ENCODE data around the gene EXOC7. TPM values are rescaled to one million over a fixed set of nuclear protein-coding genes. Genes with fewer than 3 reads are reported as not detected.

The EXOC7 gene
- total RNA-seq, 1 experiment from 2014 or later: 160 TPM

DNA sequence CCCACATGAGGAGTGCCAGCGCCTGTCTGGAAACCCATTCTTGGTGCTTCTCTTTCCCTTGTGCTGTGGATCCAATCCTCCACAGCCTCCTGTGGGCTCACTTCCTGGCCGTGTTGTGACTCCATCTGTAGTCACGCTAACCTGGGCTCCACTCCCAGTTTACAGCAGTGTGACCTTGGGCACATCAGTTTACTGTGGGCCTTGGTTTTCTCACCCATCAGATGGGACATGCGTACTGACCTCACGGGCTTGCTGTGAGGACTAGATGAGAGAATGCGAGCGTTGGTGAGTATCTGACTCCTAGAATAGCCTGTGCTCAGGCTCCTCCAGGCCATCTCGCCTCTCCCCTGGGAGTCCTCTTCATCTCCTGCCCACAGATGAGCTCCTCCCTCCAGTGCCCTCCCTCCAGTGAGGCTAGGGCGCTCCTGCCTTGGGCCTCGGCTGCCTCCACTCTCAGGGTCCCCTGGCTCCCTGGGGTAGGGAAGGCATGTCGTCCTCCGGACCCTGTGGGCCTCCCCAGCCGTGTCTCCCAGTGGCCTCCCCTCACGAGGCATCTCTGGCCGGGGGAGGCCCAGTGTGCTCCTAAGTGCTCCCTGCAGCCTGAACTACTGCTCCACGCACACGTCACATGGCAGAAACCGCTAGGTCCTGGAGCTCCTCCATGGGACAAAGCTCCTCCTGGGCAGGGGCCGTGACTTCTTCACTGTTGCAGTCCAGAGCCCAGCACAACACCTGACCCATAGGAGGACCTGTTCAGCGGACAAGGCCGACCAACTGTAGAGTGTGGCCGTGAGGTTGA lies 42.7 kb upstream of the EXOC7 start:
- no peak overlapping the region for H3K4me3 Mint-ChIP-seq
- H2BK12ac ChIP-seq (ENCODE audit: insufficient read length, low read depth, low read length): no peak overlapping the region

More for the DNA sequence above, 42.7 kb upstream of the EXOC7 start:
- no peak for TF ChIP-seq CTCF (conservative IDR thresholded peaks at IDR 0.05)
- Histone ChIP-seq H3K23me2 (ENCODE audit: insufficient read length, low read depth, low read length, poor library complexity, severe bottlenecking) (peaks cover 5% of the 10 kb centered on the region), H3K14ac (ENCODE audit: insufficient read depth, low read length) (no peak overlapping the region; the same call in 1 of the 2 replicates), H3K4ac (ENCODE audit: low read depth, low read length) (no peak overlapping the region), H4K20me1 (ENCODE audit: control insufficient read depth, insufficient read depth, insufficient read length) (no peaks in the 10 kb centered on the region), H3K4me1 (ENCODE audit: insufficient read depth, low read length) (peaks cover 24% of the 10 kb centered on the region), H3K79me2 (ENCODE audit: insufficient read depth, low read length) (no peaks in the 10 kb centered on the region), H3K18ac (ENCODE audit: insufficient read length, low read depth, low read length) (no peak overlapping the region), H2AFZ (ENCODE audit: low read length) (no peak overlapping the region), H4K8ac (replicated peaks; ENCODE audit: insufficient read length, low read depth, low read length) (no peak overlapping the region), H3K27me3 (ENCODE audit: insufficient read depth, low read length) (peaks cover 6% of the 10 kb centered on the region; the same call in 1 of the 2 replicates), H4K5ac (ENCODE audit: insufficient read length, low read depth, low read length) (no peak overlapping the region), H2BK20ac (ENCODE audit: low read depth, low read length, poor library complexity, severe bottlenecking) (no peak overlapping the region), H3K79me1 (ENCODE audit: insufficient read depth, low read depth, low read length, poor library complexity, severe bottlenecking) (no peaks in the 10 kb centered on the region), H3K9ac (ENCODE audit: extremely low read depth, insufficient read length, low read length) (no peak overlapping the region), H3K23ac (ENCODE audit: insufficient read length, low read depth, low read length) (no peak overlapping the region), H2AK5ac (ENCODE audit: insufficient read length, low read length) (no peak overlapping the region), H2BK15ac (ENCODE audit: low read depth, low read length) (no peak overlapping the region), H3K56ac (ENCODE audit: insufficient read length, low read depth, low read length) (no peak overlapping the region), H3T11ph (ENCODE audit: low read length) (no peak overlapping the region), H3K4me2 (ENCODE audit: insufficient read depth, insufficient read length, low read length) (no peak overlapping the region), H3K9me3 (ENCODE audit: control insufficient read depth, low read depth, low read length) (no peaks in the 10 kb centered on the region), H2BK120ac (ENCODE audit: low read depth, low read length, poor library complexity, severe bottlenecking) (no peak overlapping the region), H4K91ac (ENCODE audit: insufficient read length, low read depth, low read length) (no peak overlapping the region), H2BK5ac (ENCODE audit: insufficient read length, low read length) (no peak overlapping the region), H3K27ac (ENCODE audit: insufficient read length, low read depth, low read length) (no peak overlapping the region)
- no peak for DNase-seq
- Mint-ChIP-seq H3K9me3 (peaks cover 0 to 1% of the 10 kb centered on the region in 2 experiments; a peak in 2 of 5 replicates), H3K36me3 (ENCODE audit: insufficient read depth in 1 of 3, low read depth in 3 of 3) (no peaks in the 10 kb centered on the region; a peak in 1 of 7 replicates), H3K27ac (no peak overlapping the region; a peak in 1 of 7 replicates), H3K4me1 (peaks cover 42 to 48% of the 10 kb centered on the region in 2 experiments), H3K27me3 (ENCODE audit: low read depth) (peaks cover 48% of the 10 kb centered on the region)
- WGBS (ENCODE audit: extremely low coverage, insufficient read length, low lambda C conversion rate): no CpG with 5 or more reads among the region's 22 CpGs
